Prostate gland (tissue), 2 donors: ENCODE results near the gene FAM124B. TPM values are rescaled to one million over a fixed set of nuclear protein-coding genes. Genes with fewer than 3 reads are reported as not detected.

Experiments used
- DNase-seq: peaks from one replicate; pipeline ENCODE4 v3.0.0-alpha.2; 2019; ENCODE audit warnings: low spot score
- H3K27ac ChIP-seq, 2 donors: fragments of 200-600 bp; sonication (generic); 2 replicates each; pipeline ENCODE4 v1.5.1; 2017 to 2019
- H3K27me3 ChIP-seq: fragments of 200-600 bp; sonication (generic); replicated peaks from 2 replicates; pipeline ENCODE4 v1.5.1; 2019; ENCODE audit not compliant: insufficient read depth
- H3K36me3 ChIP-seq, 2 donors: fragments of 200-600 bp; sonication (generic); 1 replicate in 1 of 2; 2 replicates in 1 of 2; pipeline versions ENCODE4 v1.5.1 to v1.8.1; 2017 to 2019
- H3K4me1 ChIP-seq: fragments of 200-600 bp; sonication (generic); replicated peaks from 2 replicates; pipeline ENCODE4 v1.5.1; 2019
- H3K4me3 ChIP-seq, 2 donors: fragments of 200-600 bp; sonication (generic); 2 replicates each; pipeline ENCODE4 v1.5.1; 2017 to 2019
- H3K9me3 ChIP-seq: fragments of 200-600 bp; sonication (generic); 2 replicates; pipeline ENCODE4 v1.5.1; 2017
- CTCF ChIP-seq, 4 experiments: fragments of 200-600 bp in 2 of 4; fragments of 450-650 bp in 2 of 4; sonication (generic) in 2 of 4; IDR thresholded peaks; 1 replicate in 3 of 4; 2 replicates in 1 of 4; pipeline ENCODE4 v1.5.1; 2016 to 2019; ENCODE audit warnings: antibody characterized with exemption in 4 of 4, mild to moderate bottlenecking in 2 of 4, moderate library complexity in 2 of 4
- POLR2A ChIP-seq: fragments of 450-650 bp; IDR thresholded peaks from one replicate; pipeline ENCODE4 v1.6.1; 2016; ENCODE audit warnings: antibody characterized with exemption, mild to moderate bottlenecking
- POLR2AphosphoS5 ChIP-seq: sonication (generic); formaldehyde crosslinking; IDR thresholded peaks from one replicate; pipeline ENCODE4 v1.6.1; 2017; ENCODE audit warnings: antibody characterized with exemption
- WGBS: methylation state at CpG from one replicate; pipeline ENCODE4 v1.1.5; 2018; 5-methylcytosine and 5-hydroxymethylcytosine counted together
- intact Hi-C: fragments of 100-400 bp; cut with DNase I; formaldehyde crosslinking; loops from one replicate; pipeline ENCODE4 v1.14.2; 2022
- total RNA-seq, 2 donors: library from RNA; depleted of rRNA; stranded (reverse); fragments of >200 nt; gene quantifications; one replicate each; pipeline ENCODE4 v1.1.0, GENCODE V29; 2016

The FAM124B gene
- total RNA-seq, 2 donors from 2014 or later: 0.18 to 0.91 TPM

GRCh38 chr2:224365331-224365730 is 36.6 kb downstream of the FAM124B start:
- Histone ChIP-seq H3K4me1 (no peaks in the 10 kb centered on the region), H3K4me3 (no peak overlapping the region), H3K27ac (no peak overlapping the region), H3K27me3 (no peaks in the 10 kb centered on the region), H3K36me3 (no peaks in the 10 kb centered on the region), H3K9me3 (no peaks in the 10 kb centered on the region)
- 96% methylated on average over 9 of the region's 9 CpGs for WGBS
- no peak for DNase-seq
- intact Hi-C loops: loop anchor here (10.0 kb wide), 2 partner anchors 371 to 409 kb away; no protein-coding TSS in a partner anchor
- TF ChIP-seq CTCF (IDR thresholded peaks at IDR 0.05) (no peak), POLR2A (no peak)

GRCh38 chr2:224363281-224363680 is 38.6 kb downstream of the FAM124B start:
- no peaks in the 10 kb centered on the region for H3K27me3 ChIP-seq
- H3K4me3 ChIP-seq: no peak overlapping the region
- no peaks in the 10 kb centered on the region for H3K9me3 ChIP-seq
- no peak for DNase-seq
- H3K27ac ChIP-seq: no peak overlapping the region
- H3K4me1 ChIP-seq: no peaks in the 10 kb centered on the region
- no peaks in the 10 kb centered on the region for H3K36me3 ChIP-seq
- TF ChIP-seq POLR2AphosphoS5: no peak
- intact Hi-C loops: loop anchor here (10.0 kb wide), 2 partner anchors 368 to 412 kb away; no protein-coding TSS in a partner anchor
- 88% methylated on average over 3 of the region's 3 CpGs for WGBS

GRCh38 chr2:224362094-224362493 is 39.8 kb downstream of the FAM124B start:
- no peaks in the 10 kb centered on the region for H3K36me3 ChIP-seq
- H3K4me3 ChIP-seq: no peak overlapping the region
- intact Hi-C loops: loop anchor here (10.0 kb wide), 2 partner anchors 367 to 413 kb away; no protein-coding TSS in a partner anchor
- 97% methylated on average over 1 of the region's 1 CpG for WGBS
- no peak overlapping the region for H3K27ac ChIP-seq
- no peaks in the 10 kb centered on the region for H3K4me1 ChIP-seq
- no peaks in the 10 kb centered on the region for H3K9me3 ChIP-seq
- no peak for TF ChIP-seq CTCF (IDR thresholded peaks at IDR 0.05)
- no peak for TF ChIP-seq POLR2A
- TF ChIP-seq POLR2AphosphoS5: no peak
- DNase-seq: no peak
- no peaks in the 10 kb centered on the region for H3K27me3 ChIP-seq

GRCh38 chr2:224360801-224361251 is 41.1 kb downstream of the FAM124B start:
- DNase-seq: no peak
- TF ChIP-seq POLR2A: no peak
- TF ChIP-seq CTCF (IDR thresholded peaks at IDR 0.05): no peak
- no peak for TF ChIP-seq POLR2AphosphoS5
- H3K4me3 ChIP-seq: no peak overlapping the region
- no peaks in the 10 kb centered on the region for H3K27me3 ChIP-seq
- no peaks in the 10 kb centered on the region for H3K36me3 ChIP-seq
- no peaks in the 10 kb centered on the region for H3K9me3 ChIP-seq
- WGBS: 43% methylated on average over 3 of the region's 3 CpGs
- H3K4me1 ChIP-seq: no peaks in the 10 kb centered on the region
- H3K27ac ChIP-seq: no peak overlapping the region
- intact Hi-C loops: loop anchor here (10.0 kb wide), 2 partner anchors 366 to 414 kb away; no protein-coding TSS in a partner anchor

DNA sequence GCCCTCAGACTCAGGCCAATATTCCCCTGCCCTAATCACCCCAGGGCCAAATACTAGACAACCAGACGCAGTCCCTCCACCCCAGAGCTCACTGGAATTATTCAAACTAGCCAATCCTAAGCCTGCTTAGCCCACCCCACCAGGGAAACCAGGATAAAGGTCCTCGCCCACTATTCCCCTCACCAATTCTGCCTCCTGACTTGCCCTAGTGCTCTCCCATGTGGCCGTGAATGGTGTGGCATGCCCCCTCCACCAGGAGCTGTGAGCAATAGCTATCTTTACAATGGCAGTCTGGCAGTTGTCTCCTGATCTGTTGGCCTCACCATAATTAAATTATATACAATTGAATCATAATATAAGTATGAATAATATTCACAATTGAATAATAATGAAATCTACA is 42.3 kb downstream of the FAM124B start:
- Histone ChIP-seq H3K36me3 (no peaks in the 10 kb centered on the region), H3K27me3 (no peaks in the 10 kb centered on the region), H3K4me1 (no peaks in the 10 kb centered on the region), H3K4me3 (no peak overlapping the region), H3K9me3 (no peaks in the 10 kb centered on the region), H3K27ac (no peak overlapping the region)
- WGBS: 74% methylated on average over 3 of the region's 3 CpGs
- DNase-seq: no peak
- intact Hi-C loops: no loop called here
- TF ChIP-seq CTCF (IDR thresholded peaks at IDR 0.05): no peak
- no peak for TF ChIP-seq POLR2A
- no peak for TF ChIP-seq POLR2AphosphoS5
